HCT116 (cell line): ENCODE data around the gene STIM2.

Experiments used
- EZH2 ChIP-seq: fragments of 200-600 bp; sonication (generic); IDR thresholded peaks from 2 replicates; pipeline ENCODE4 v1.6.1; 2017; ENCODE audit warnings: antibody characterized with exemption, mixed run types
- POLR2A ChIP-seq: IDR thresholded peaks from 2 replicates; pipeline ENCODE4 v1.7.0; 2011; ENCODE audit warnings: borderline replicate concordance; ENCODE audit not compliant: insufficient read depth, insufficient read length; ENCODE audit errors: extremely low read depth
- SRF ChIP-seq: IDR thresholded peaks from 2 replicates; pipeline ENCODE4 v1.6.1; 2012; ENCODE audit warnings: low read depth
- TCF7L2 ChIP-seq: IDR thresholded peaks from 2 replicates; pipeline ENCODE4 v1.7.0; 2011; ENCODE audit warnings: borderline replicate concordance, inconsistent platforms; ENCODE audit not compliant: insufficient read depth, insufficient read length; ENCODE audit errors: extremely low read depth
- ZBTB33 ChIP-seq: IDR thresholded peaks from 2 replicates; pipeline ENCODE4 v1.6.1; 2011; ENCODE audit warnings: mild to moderate bottlenecking, low read length, moderate library complexity; ENCODE audit not compliant: insufficient replicate concordance; ENCODE audit errors: extremely low read depth
- TF ChIP-seq, protein P1 (sequence below), 3 experiments: fragments of 200-600 bp in 1 of 3; sonication (generic) in 1 of 3; IDR thresholded peaks in 2 of 3; conservative IDR thresholded peaks in 1 of 3; 2 replicates each; pipeline ENCODE4 v1.5.1; 2012 to 2017; ENCODE audit warnings: low read depth in 2 of 3, low read length in 2 of 3, antibody characterized with exemption in 1 of 3, borderline replicate concordance in 1 of 3, control low read depth in 1 of 3, mild to moderate bottlenecking in 1 of 3, mixed read lengths in 1 of 3, mixed run types in 1 of 3, moderate library complexity in 1 of 3; ENCODE audit not compliant: insufficient read depth in 1 of 3

DNA sequence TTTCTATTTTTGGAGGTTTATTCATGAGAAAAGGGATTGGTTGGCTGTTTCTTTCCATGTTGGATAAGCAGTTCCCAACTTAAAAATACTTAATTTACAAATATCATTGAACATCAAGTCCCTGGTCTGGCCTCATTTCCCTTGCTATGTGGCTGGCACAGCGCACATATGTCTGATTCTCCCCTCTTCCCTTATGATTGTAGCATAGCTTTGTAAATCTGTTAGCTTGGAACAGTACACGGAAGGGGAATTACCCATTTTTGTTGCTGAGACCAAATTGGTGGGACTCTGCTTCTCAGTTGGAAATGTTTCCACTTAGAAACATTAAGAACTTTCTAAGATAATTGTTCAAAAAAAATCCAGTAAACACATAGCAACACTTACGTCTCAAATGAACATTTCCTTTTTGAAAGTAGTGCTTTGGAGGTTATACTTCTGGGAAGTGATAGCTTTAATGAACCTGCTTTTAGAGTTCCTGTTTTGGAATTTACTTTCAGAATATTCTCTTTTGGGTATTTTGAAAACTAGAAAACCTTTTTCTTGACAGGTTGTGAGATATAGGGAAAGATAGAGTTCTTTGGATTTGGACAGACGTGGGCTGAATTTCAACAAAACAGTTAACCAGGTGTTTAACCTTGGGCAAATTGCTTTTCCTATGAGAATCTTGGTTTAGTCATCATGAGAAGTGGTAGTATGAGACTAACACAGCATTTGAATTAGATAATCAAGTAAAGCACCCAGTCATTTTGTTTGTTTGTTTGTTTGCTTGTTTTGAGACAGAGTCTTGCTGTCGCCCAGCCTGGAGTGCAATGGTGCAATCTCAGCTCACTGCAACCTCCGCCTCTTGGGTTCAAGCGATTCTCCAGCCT lies 47.3 kb downstream of the STIM2 start:
- TF ChIP-seq, protein P1, sequence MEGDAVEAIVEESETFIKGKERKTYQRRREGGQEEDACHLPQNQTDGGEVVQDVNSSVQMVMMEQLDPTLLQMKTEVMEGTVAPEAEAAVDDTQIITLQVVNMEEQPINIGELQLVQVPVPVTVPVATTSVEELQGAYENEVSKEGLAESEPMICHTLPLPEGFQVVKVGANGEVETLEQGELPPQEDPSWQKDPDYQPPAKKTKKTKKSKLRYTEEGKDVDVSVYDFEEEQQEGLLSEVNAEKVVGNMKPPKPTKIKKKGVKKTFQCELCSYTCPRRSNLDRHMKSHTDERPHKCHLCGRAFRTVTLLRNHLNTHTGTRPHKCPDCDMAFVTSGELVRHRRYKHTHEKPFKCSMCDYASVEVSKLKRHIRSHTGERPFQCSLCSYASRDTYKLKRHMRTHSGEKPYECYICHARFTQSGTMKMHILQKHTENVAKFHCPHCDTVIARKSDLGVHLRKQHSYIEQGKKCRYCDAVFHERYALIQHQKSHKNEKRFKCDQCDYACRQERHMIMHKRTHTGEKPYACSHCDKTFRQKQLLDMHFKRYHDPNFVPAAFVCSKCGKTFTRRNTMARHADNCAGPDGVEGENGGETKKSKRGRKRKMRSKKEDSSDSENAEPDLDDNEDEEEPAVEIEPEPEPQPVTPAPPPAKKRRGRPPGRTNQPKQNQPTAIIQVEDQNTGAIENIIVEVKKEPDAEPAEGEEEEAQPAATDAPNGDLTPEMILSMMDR (IDR thresholded peaks at IDR 0.05 in 2 of 3, conservative IDR thresholded peaks at IDR 0.05 in 1 of 3; ENCODE audit: borderline replicate concordance in 1 of 3, insufficient read depth in 1 of 3, low read depth in 2 of 3, low read length in 2 of 3): no peak
- TF ChIP-seq POLR2A (no peak), SRF (no peak), EZH2 (no peak), TCF7L2 (no peak), ZBTB33 (no peak)
